ENCODE data around the gene ATXN7L1.

GRCh38 chr7:105677817-105678573 lies 198.4 kb downstream of the ATXN7L1 start:
- no peak for TF ChIP-seq YY1 (IDR thresholded peaks at IDR 0.05; ENCODE audit: low read depth)
- TF ChIP-seq CTCF (IDR thresholded peaks at IDR 0.05), result no peak
- TF ChIP-seq REST (IDR thresholded peaks at IDR 0.05; ENCODE audit: low read depth, low read length), result no peak
- TF ChIP-seq ZBTB33 (IDR thresholded peaks at IDR 0.05; ENCODE audit: borderline replicate concordance, low read depth), result no peak
- no peak for TF ChIP-seq FOSL2 (IDR thresholded peaks at IDR 0.05; ENCODE audit: borderline replicate concordance, low read depth)

Measured in SK-N-SH (cell line).